Mesenchymal stem cell (in vitro differentiated cells and primary cell): ENCODE results near the gene C4orf50.

Experiments used
- DNase-seq: peaks from one replicate; pipeline ENCODE4 v3.0.0-alpha.2; 2013
- H2AFZ ChIP-seq: one replicate; pipeline ENCODE4 v1.6.1; 2013; ENCODE audit warnings: low read depth, mild to moderate bottlenecking, control low read depth, inconsistent platforms, low read length, moderate library complexity
- H2AK5ac ChIP-seq: 2 replicates; pipeline ENCODE4 v1.6.1; 2013; ENCODE audit warnings: low read length, moderate library complexity, mild to moderate bottlenecking, inconsistent platforms; ENCODE audit not compliant: severe bottlenecking
- H2BK120ac ChIP-seq: one replicate; pipeline ENCODE4 v1.6.1; 2013; ENCODE audit warnings: low read depth, mild to moderate bottlenecking, inconsistent platforms, low read length, moderate library complexity
- H2BK12ac ChIP-seq, 2 experiments: one replicate each; pipeline ENCODE4 v1.6.1; 2013; ENCODE audit warnings: inconsistent platforms in 2 of 2, low read length in 2 of 2, mild to moderate bottlenecking in 2 of 2, moderate library complexity in 2 of 2, control low read depth in 1 of 2
- H2BK15ac ChIP-seq: one replicate; pipeline ENCODE4 v1.6.1; 2013; ENCODE audit warnings: mild to moderate bottlenecking, low read depth, inconsistent platforms; ENCODE audit not compliant: poor library complexity, severe bottlenecking
- H2BK5ac ChIP-seq: 2 replicates; pipeline ENCODE4 v1.6.1; 2013; ENCODE audit warnings: low read depth, mild to moderate bottlenecking, low read length, control low read depth, inconsistent platforms; ENCODE audit not compliant: poor library complexity, severe bottlenecking
- H3K14ac ChIP-seq, 2 experiments: one replicate each; pipeline ENCODE4 v1.6.1; 2013; ENCODE audit warnings: inconsistent platforms in 2 of 2, low read length in 2 of 2, control low read depth in 1 of 2, mild to moderate bottlenecking in 1 of 2, moderate library complexity in 1 of 2
- H3K18ac ChIP-seq, 2 experiments: one replicate each; pipeline ENCODE4 v1.6.1; 2013; ENCODE audit warnings: inconsistent platforms in 2 of 2, low read length in 2 of 2, control low read depth in 1 of 2, low read depth in 1 of 2, mild to moderate bottlenecking in 1 of 2
- H3K23ac ChIP-seq, 2 experiments: one replicate each; pipeline ENCODE4 v1.6.1; 2013; ENCODE audit warnings: inconsistent platforms in 2 of 2, low read length in 2 of 2, mild to moderate bottlenecking in 2 of 2, moderate library complexity in 2 of 2, control low read depth in 1 of 2
- H3K27ac ChIP-seq: 2 replicates; pipeline ENCODE4 v1.5.1; 2013; ENCODE audit warnings: mild to moderate bottlenecking, moderate library complexity, low read length, control low read depth, inconsistent platforms; ENCODE audit not compliant: poor library complexity, severe bottlenecking
- H3K27me3 ChIP-seq, 2 experiments: 2 replicates each; pipeline versions ENCODE4 v1.6.1 to v1.7.0; 2013; ENCODE audit warnings: low read length in 2 of 2, mild to moderate bottlenecking in 2 of 2, moderate library complexity in 2 of 2, control low read depth in 1 of 2, inconsistent platforms in 1 of 2; ENCODE audit not compliant: control insufficient read depth in 1 of 2, insufficient read depth in 1 of 2
- H3K36me3 ChIP-seq, 2 experiments: 2 replicates each; pipeline versions ENCODE4 v1.6.1 to v1.7.0; 2013; ENCODE audit warnings: low read length in 2 of 2, control low read depth in 1 of 2, inconsistent platforms in 1 of 2, low read depth in 1 of 2, mild to moderate bottlenecking in 1 of 2; ENCODE audit not compliant: insufficient read depth in 2 of 2, control insufficient read depth in 1 of 2
- H3K4ac ChIP-seq, 2 experiments: one replicate each; pipeline ENCODE4 v1.6.1; 2013; ENCODE audit warnings: inconsistent platforms in 2 of 2, low read length in 2 of 2, mild to moderate bottlenecking in 2 of 2, moderate library complexity in 2 of 2, control low read depth in 1 of 2, low read depth in 1 of 2
- H3K4me1 ChIP-seq: 2 replicates; pipeline ENCODE4 v1.6.1; 2013; ENCODE audit warnings: low read depth, low read length, control low read depth; ENCODE audit not compliant: control insufficient read depth, insufficient read depth
- H3K4me2 ChIP-seq: 2 replicates; pipeline ENCODE4 v1.6.1; 2013; ENCODE audit warnings: low read length, mild to moderate bottlenecking, inconsistent platforms; ENCODE audit not compliant: poor library complexity, severe bottlenecking
- H3K4me3 ChIP-seq, 2 experiments: 2 replicates each; pipeline versions ENCODE4 v1.5.1 to v1.7.0; 2013; ENCODE audit warnings: low read length in 2 of 2, mild to moderate bottlenecking in 2 of 2, control low read depth in 1 of 2, low read depth in 1 of 2; ENCODE audit not compliant: insufficient read depth in 1 of 2
- H3K79me1 ChIP-seq: replicated peaks from 2 replicates; pipeline ENCODE4 v1.6.1; 2013; ENCODE audit warnings: mild to moderate bottlenecking, control low read depth, low read length, inconsistent platforms; ENCODE audit not compliant: poor library complexity, severe bottlenecking
- H3K9ac ChIP-seq: 2 replicates; pipeline ENCODE4 v1.7.0; 2013; ENCODE audit warnings: mild to moderate bottlenecking, low read length, moderate library complexity
- H3K9me3 ChIP-seq: 2 replicates; pipeline ENCODE4 v1.7.0; 2013; ENCODE audit warnings: mild to moderate bottlenecking, low read length; ENCODE audit not compliant: control insufficient read depth
- H4K8ac ChIP-seq: one replicate; pipeline ENCODE4 v1.6.1; 2013; ENCODE audit warnings: inconsistent platforms, mild to moderate bottlenecking, low read length, moderate library complexity
- H4K91ac ChIP-seq: one replicate; pipeline ENCODE4 v1.6.1; 2013; ENCODE audit warnings: mild to moderate bottlenecking, low read length, inconsistent platforms
- WGBS: methylation state at CpG from one replicate; pipeline ENCODE4 v1.1.7; 2013; ENCODE audit warnings: mixed read lengths; 5-methylcytosine and 5-hydroxymethylcytosine counted together

C4orf50 gene

GRCh38 chr4:5959211-5959982 lies 58.8 kb downstream of the C4orf50 start:
- Histone ChIP-seq H2BK120ac (no peak overlapping the region), H3K23ac (peak overlapping the region in 1 of 2 experiments; percentile 39), H3K36me3 (no peaks in the 10 kb centered on the region), H2BK5ac (no peak overlapping the region), H3K9ac (no peak overlapping the region), H3K27ac (no peak overlapping the region), H3K9me3 (no peaks in the 10 kb centered on the region), H2BK12ac (no peak overlapping the region), H3K14ac (no peak overlapping the region), H2AK5ac (no peak overlapping the region), H4K91ac (peak overlapping the region; percentile 28), H3K4me1 (peaks cover 3% of the 10 kb centered on the region), H2BK15ac (no peak overlapping the region), H4K8ac (no peak overlapping the region), H3K4me3 (no peak overlapping the region), H3K18ac (no peak overlapping the region), H2AFZ (no peak overlapping the region), H3K27me3 (peaks cover 0 to 80% of the 10 kb centered on the region in 2 experiments), H3K4me2 (no peak overlapping the region), H3K79me1 (no peaks in the 10 kb centered on the region), H3K4ac (no peak overlapping the region)
- WGBS: 78% methylated on average over 19 of the region's 20 CpGs
- no peak for DNase-seq

GRCh38 chr4:5958199-5958735 lies 60.0 kb downstream of the C4orf50 start:
- Histone ChIP-seq H3K36me3 (no peaks in the 10 kb centered on the region), H3K9me3 (no peaks in the 10 kb centered on the region), H2BK15ac (no peak overlapping the region), H2AFZ (no peak overlapping the region), H3K18ac (no peak overlapping the region), H3K27ac (no peak overlapping the region), H3K79me1 (no peaks in the 10 kb centered on the region), H3K9ac (no peak overlapping the region), H2BK5ac (no peak overlapping the region), H2BK120ac (no peak overlapping the region), H4K91ac (no peak overlapping the region), H3K27me3 (peaks cover 0 to 84% of the 10 kb centered on the region in 2 experiments), H3K4me3 (no peak overlapping the region), H3K4ac (no peak overlapping the region), H2AK5ac (no peak overlapping the region), H3K23ac (no peak overlapping the region), H3K14ac (no peak overlapping the region), H3K4me2 (no peak overlapping the region), H2BK12ac (no peak overlapping the region), H3K4me1 (peaks cover 3% of the 10 kb centered on the region), H4K8ac (no peak overlapping the region)
- 86% methylated on average over 15 of the region's 15 CpGs for WGBS
- no peak for DNase-seq

- H3K9me3 ChIP-seq: no peaks in the 10 kb centered on the region
- no peak overlapping the region for H3K4ac ChIP-seq
- H2BK12ac ChIP-seq: no peak overlapping the region
- peaks cover 4 to 89% of the 10 kb centered on the region in 2 experiments for H3K27me3 ChIP-seq
- H3K18ac ChIP-seq: no peak overlapping the region
- H4K8ac ChIP-seq: no peak overlapping the region
- 55% methylated on average over 16 of the region's 16 CpGs for WGBS
- no peak overlapping the region for H3K4me2 ChIP-seq
- H2AK5ac ChIP-seq: no peak overlapping the region
- peak overlapping the region in 1 of 2 experiments; percentile 12 for H3K4me3 ChIP-seq
- no peak overlapping the region for H4K91ac ChIP-seq
- no peak overlapping the region for H3K14ac ChIP-seq
- no peak overlapping the region for H2AFZ ChIP-seq
- no peak overlapping the region for H3K9ac ChIP-seq
- no peaks in the 10 kb centered on the region for H3K79me1 ChIP-seq
- H3K23ac ChIP-seq: no peak overlapping the region
- no peak for DNase-seq
- no peak overlapping the region for H3K27ac ChIP-seq
- no peaks in the 10 kb centered on the region for H3K36me3 ChIP-seq
- H3K4me1 ChIP-seq: peaks cover 3% of the 10 kb centered on the region
- H2BK15ac ChIP-seq: no peak overlapping the region
- no peak overlapping the region for H2BK5ac ChIP-seq
- no peak overlapping the region for H2BK120ac ChIP-seq
Measured at GRCh38 chr4:5957076-5957475, 61.2 kb downstream of the C4orf50 start.

- no peaks in the 10 kb centered on the region for H3K79me1 ChIP-seq
- H2BK12ac ChIP-seq: no peak overlapping the region
- no peak overlapping the region for H2BK5ac ChIP-seq
- no peak overlapping the region for H3K14ac ChIP-seq
- H2AFZ ChIP-seq: no peak overlapping the region
- no peak overlapping the region for H2BK15ac ChIP-seq
- no peak overlapping the region for H4K91ac ChIP-seq
- no peak overlapping the region for H3K4me3 ChIP-seq
- peaks cover 4 to 91% of the 10 kb centered on the region in 2 experiments for H3K27me3 ChIP-seq
- no peak overlapping the region for H4K8ac ChIP-seq
- no peak overlapping the region for H2AK5ac ChIP-seq
- WGBS: 58% methylated on average over 16 of the region's 16 CpGs
- H3K27ac ChIP-seq: no peak overlapping the region
- H3K4me1 ChIP-seq: peaks cover 3% of the 10 kb centered on the region
- DNase-seq: no peak
- H3K36me3 ChIP-seq: no peaks in the 10 kb centered on the region
- H3K9me3 ChIP-seq: no peaks in the 10 kb centered on the region
- no peak overlapping the region for H2BK120ac ChIP-seq
- H3K18ac ChIP-seq: no peak overlapping the region
- no peak overlapping the region for H3K9ac ChIP-seq
- no peak overlapping the region for H3K23ac ChIP-seq
- H3K4me2 ChIP-seq: no peak overlapping the region
- no peak overlapping the region for H3K4ac ChIP-seq
Measured at GRCh38 chr4:5956285-5957021, 61.8 kb downstream of the C4orf50 start.
